Smooth muscle cell (in vitro differentiated cells): ENCODE measurements around the gene TTYH3. TPM values are rescaled to one million over a fixed set of nuclear protein-coding genes. Genes with fewer than 3 reads are reported as not detected.

Experiments
- DNase-seq: peaks from one replicate; lab custom pipeline; 2025; ENCODE audit not compliant: unreplicated experiment; lab: John Stamatoyannopoulos, UW
- H2AFZ ChIP-seq: fragments of 200-600 bp; sonication (generic); 2 replicates; pipeline ENCODE4 v1.6.0; 2016; ENCODE audit warnings: antibody characterized with exemption, low read depth, mild to moderate bottlenecking
- H3F3A ChIP-seq: fragments of 200-600 bp; sonication (generic); 2 replicates; pipeline ENCODE4 v1.6.0; 2017; ENCODE audit warnings: antibody characterized with exemption, low read depth
- H3K27ac ChIP-seq: fragments of 200-600 bp; sonication (generic); 2 replicates; pipeline ENCODE4 v1.5.1; 2016; ENCODE audit warnings: low read depth, mild to moderate bottlenecking
- H3K27me3 ChIP-seq: fragments of 200-600 bp; sonication (generic); 2 replicates; pipeline ENCODE4 v1.6.1; 2016; ENCODE audit warnings: low read depth, mild to moderate bottlenecking
- H3K36me3 ChIP-seq: fragments of 200-600 bp; sonication (generic); 2 replicates; pipeline ENCODE4 v1.5.1; 2016; ENCODE audit warnings: low read depth
- H3K4me1 ChIP-seq: fragments of 200-600 bp; sonication (generic); 2 replicates; pipeline ENCODE4 v1.5.1; 2016; ENCODE audit warnings: low read depth
- H3K4me2 ChIP-seq: fragments of 200-600 bp; sonication (generic); 2 replicates; pipeline ENCODE4 v1.6.0; 2016; ENCODE audit warnings: mild to moderate bottlenecking
- H3K4me3 ChIP-seq: fragments of 200-600 bp; sonication (generic); 2 replicates; pipeline ENCODE4 v1.5.1; 2016; ENCODE audit warnings: mild to moderate bottlenecking
- H3K79me2 ChIP-seq: fragments of 200-600 bp; sonication (generic); 2 replicates; pipeline ENCODE4 v1.6.0; 2016; ENCODE audit warnings: low read depth, mild to moderate bottlenecking
- H3K9ac ChIP-seq: fragments of 200-600 bp; sonication (generic); 2 replicates; pipeline ENCODE4 v1.6.0; 2016; ENCODE audit warnings: low read depth
- H3K9me3 ChIP-seq: fragments of 200-600 bp; sonication (generic); replicated peaks from 2 replicates; pipeline ENCODE4 v1.5.1; 2016; ENCODE audit warnings: low read depth
- H4K20me1 ChIP-seq: fragments of 200-600 bp; sonication (generic); 2 replicates; pipeline ENCODE4 v1.6.0; 2016; ENCODE audit warnings: low read depth
- WGBS: methylation state at CpG from one replicate; pipeline ENCODE4 v1.1.7; 2016; ENCODE audit warnings: low lambda C conversion rate; 5-methylcytosine and 5-hydroxymethylcytosine counted together
- polyA plus RNA-seq: library from polyadenylated mRNA; unstranded; fragments of >200 nt; fragmentation: Nextera tagmentation; extraction: Ambion mirVana; gene quantifications from 2 replicates; pipeline ENCODE4 v1.2.1, GENCODE V29; 2016
- total RNA-seq: library from RNA; depleted of rRNA; stranded (reverse); fragments of >200 nt; gene quantifications from 2 replicates; pipeline ENCODE4 v1.2.3, GENCODE V29; 2014
- TF ChIP-seq, protein P1 (sequence below): fragments of 200-600 bp; sonication (generic); IDR thresholded peaks from 2 replicates; pipeline ENCODE4 v1.5.1; 2017; ENCODE audit warnings: borderline replicate concordance, mild to moderate bottlenecking, antibody characterized with exemption; ENCODE audit not compliant: insufficient read depth, poor library complexity, severe bottlenecking

The TTYH3 gene
- total and polyA plus RNA-seq, 2 experiments from 2014 or later, result 51.5 to 179 TPM

GRCh38 chr7:2646680-2647571 is 15.1 kb downstream of the TTYH3 start:
- no peaks in the 10 kb centered on the region for H3F3A ChIP-seq
- no peak overlapping the region for H3K4me2 ChIP-seq
- H3K4me1 ChIP-seq, result peaks cover 3% of the 10 kb centered on the region
- TF ChIP-seq, protein P1, sequence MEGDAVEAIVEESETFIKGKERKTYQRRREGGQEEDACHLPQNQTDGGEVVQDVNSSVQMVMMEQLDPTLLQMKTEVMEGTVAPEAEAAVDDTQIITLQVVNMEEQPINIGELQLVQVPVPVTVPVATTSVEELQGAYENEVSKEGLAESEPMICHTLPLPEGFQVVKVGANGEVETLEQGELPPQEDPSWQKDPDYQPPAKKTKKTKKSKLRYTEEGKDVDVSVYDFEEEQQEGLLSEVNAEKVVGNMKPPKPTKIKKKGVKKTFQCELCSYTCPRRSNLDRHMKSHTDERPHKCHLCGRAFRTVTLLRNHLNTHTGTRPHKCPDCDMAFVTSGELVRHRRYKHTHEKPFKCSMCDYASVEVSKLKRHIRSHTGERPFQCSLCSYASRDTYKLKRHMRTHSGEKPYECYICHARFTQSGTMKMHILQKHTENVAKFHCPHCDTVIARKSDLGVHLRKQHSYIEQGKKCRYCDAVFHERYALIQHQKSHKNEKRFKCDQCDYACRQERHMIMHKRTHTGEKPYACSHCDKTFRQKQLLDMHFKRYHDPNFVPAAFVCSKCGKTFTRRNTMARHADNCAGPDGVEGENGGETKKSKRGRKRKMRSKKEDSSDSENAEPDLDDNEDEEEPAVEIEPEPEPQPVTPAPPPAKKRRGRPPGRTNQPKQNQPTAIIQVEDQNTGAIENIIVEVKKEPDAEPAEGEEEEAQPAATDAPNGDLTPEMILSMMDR, result no peak
- peaks cover 49% of the 10 kb centered on the region for H3K79me2 ChIP-seq
- H3K9me3 ChIP-seq, result no peaks in the 10 kb centered on the region
- peaks cover 93% of the 10 kb centered on the region for H4K20me1 ChIP-seq
- 98% methylated on average over 24 of the region's 73 CpGs for WGBS
- DNase-seq, result no peak
- no peak overlapping the region for H3K9ac ChIP-seq
- no peak overlapping the region for H3K4me3 ChIP-seq
- H3K27me3 ChIP-seq, result no peaks in the 10 kb centered on the region
- peaks cover 4% of the 10 kb centered on the region for H3K36me3 ChIP-seq
- H2AFZ ChIP-seq, result no peak overlapping the region
- H3K27ac ChIP-seq, result no peak overlapping the region

DNA sequence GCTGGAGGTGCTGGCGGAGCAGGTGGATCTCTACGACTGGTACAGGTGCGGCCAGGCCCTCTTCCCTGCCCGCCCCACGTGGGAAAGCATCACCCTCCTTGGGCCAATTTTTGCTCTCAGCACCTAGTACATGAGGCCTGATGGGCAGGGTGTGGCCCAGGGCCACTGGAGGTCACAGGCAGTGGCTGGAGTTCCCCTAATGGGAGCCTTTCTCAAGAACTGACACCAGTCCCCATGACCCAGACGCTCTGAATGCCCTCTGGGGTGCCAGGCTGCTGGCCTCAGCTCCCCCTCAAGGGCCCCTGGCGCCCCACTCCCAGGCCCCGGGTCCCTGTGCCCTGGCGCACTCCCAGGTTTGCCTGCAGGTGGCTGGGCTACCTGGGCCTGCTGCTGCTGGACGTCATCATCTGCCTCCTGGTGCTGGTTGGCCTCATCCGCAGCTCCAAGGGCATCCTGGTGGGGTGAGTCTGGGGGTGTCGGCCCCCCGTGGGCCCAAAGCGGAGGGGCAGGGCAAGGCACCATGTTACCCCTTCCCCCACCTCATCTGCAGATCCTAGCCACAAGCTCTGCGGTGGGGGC is 15.9 kb downstream of the TTYH3 start:
- Histone ChIP-seq H3K4me2 (no peak overlapping the region), H2AFZ (no peak overlapping the region), H3K9me3 (no peaks in the 10 kb centered on the region), H3F3A (no peaks in the 10 kb centered on the region), H4K20me1 (peaks cover 93% of the 10 kb centered on the region), H3K9ac (no peak overlapping the region), H3K79me2 (peaks cover 41% of the 10 kb centered on the region), H3K27me3 (no peaks in the 10 kb centered on the region), H3K36me3 (peaks cover 5% of the 10 kb centered on the region), H3K4me3 (no peak overlapping the region), H3K4me1 (no peaks in the 10 kb centered on the region), H3K27ac (no peak overlapping the region)
- WGBS, result 100% methylated on average over 14 of the region's 15 CpGs
- TF ChIP-seq, protein P1, result no peak
- no peak for DNase-seq

DNA sequence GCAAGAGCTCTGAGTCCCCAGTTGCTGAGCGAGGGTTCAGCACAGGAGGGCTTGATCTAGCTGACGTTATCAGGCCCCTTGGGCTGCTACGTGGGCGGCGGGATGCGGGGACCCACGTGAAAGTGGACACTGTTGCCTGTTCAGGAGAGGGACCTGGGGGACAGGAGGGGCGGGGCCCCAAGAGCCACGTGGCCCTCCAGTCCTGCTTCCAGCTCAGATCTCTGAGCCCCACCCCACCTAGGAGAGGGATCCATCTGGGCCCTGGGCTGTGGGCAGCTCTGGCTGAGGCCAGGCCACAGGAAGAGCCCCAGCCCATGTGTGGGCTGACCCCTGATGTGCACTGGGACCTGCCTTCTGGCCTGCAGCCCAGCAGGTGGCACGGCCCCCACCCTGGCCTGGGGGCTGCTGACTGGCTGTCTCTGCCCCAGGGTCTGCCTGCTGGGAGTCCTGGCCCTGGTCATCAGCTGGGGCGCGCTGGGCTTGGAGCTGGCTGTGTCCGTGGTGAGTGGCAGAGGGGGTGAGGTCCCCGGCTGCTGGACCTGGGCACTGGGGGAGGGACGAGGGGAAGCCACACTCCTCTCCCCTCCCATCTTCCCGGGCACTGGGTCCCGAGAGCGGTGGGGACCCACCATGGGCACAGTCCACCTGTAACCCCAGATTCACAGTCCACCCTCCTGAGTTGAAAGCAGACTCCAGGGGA is 17.5 kb downstream of the TTYH3 start:
- Histone ChIP-seq H3K9ac (no peak overlapping the region), H3K9me3 (no peaks in the 10 kb centered on the region), H3K27me3 (no peaks in the 10 kb centered on the region), H3K4me3 (no peak overlapping the region), H4K20me1 (peaks cover 81% of the 10 kb centered on the region), H3K4me1 (no peaks in the 10 kb centered on the region), H3F3A (no peaks in the 10 kb centered on the region), H3K36me3 (peaks cover 5% of the 10 kb centered on the region), H3K4me2 (no peak overlapping the region), H3K79me2 (peaks cover 25% of the 10 kb centered on the region), H2AFZ (no peak overlapping the region), H3K27ac (no peak overlapping the region)
- TF ChIP-seq, protein P1, result no peak
- no peak for DNase-seq
- 91% methylated on average over 15 of the region's 18 CpGs for WGBS
